Heart left ventricle (tissue), 13 donors: ENCODE measurements around the gene NRCAM.

Source experiments
- POLR2A ChIP-seq, 2 donors: fragments of 450-650 bp; IDR thresholded peaks; one replicate each; pipeline ENCODE4 v1.6.1; 2017; ENCODE audit warnings: antibody characterized with exemption in 2 of 2, mild to moderate bottlenecking in 2 of 2, moderate library complexity in 2 of 2
- TF ChIP-seq, protein P1 (sequence below), 12 donors: fragments of 200-600 bp; sonication (generic) in 4 of 12; IDR thresholded peaks; one replicate each; pipeline versions ENCODE4 v1.5.0 to v1.8.0; 2018 to 2022; ENCODE audit warnings: antibody characterized with exemption in 12 of 12, mild to moderate bottlenecking in 5 of 12
- donor health status: ischemic (EF 13 %, LVEDD 7.1; RV severe dilation, severe dysfunction).
- donor health status: DM: no; HTN: yes; CAD: no.
- donor health status: DM: no; HTN: no; CAD: no.
- donor health status: ischemic (EF 25% LVEDD 6.9; RV normal size, moderate dysfunction).
- donor health status: ischemic (EF 25% LVEDD 5.7; RV mildly dilated, moderate dysfunction).
- donor health status: ischemic (EF 35%, LVEDD 5.7; RV mildly dilated, moderate dysfunction).
- donor health status: nonischemic (EF 11% LVEDD 7.7; RV severe dilation, severe dysfunction).
- donor health status: DM: yes; HTN: yes; CAD: no.
- donor health status: PGD.
- donor health status: ischemic (EF 29% LVEDD 5.4; RV normal size, mild dysfunction).
- donor health status: nonischemic (EF 23%, LVEDD 6.1; RV moderate dilation, normal function).

DNA sequence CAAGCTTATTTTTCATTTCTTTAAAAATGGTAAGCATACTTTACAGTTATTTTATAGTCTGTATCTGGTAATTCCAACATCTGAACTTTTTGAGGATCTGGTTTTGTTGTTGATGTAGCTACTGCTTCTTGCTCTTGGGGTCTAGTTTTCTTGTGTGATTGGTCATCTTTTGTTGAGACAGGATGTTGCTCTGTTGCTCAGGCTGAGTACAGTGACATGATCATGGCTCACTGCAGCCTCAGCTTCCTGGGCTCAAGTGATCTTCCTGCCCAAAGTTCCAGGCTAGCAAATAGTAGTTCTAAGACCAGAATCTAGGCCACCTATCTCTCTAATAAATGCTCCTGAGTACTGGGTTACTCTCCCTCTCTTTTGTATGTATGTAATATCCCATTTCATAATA lies 75.7 kb downstream of the NRCAM start:
- TF ChIP-seq, protein P1, sequence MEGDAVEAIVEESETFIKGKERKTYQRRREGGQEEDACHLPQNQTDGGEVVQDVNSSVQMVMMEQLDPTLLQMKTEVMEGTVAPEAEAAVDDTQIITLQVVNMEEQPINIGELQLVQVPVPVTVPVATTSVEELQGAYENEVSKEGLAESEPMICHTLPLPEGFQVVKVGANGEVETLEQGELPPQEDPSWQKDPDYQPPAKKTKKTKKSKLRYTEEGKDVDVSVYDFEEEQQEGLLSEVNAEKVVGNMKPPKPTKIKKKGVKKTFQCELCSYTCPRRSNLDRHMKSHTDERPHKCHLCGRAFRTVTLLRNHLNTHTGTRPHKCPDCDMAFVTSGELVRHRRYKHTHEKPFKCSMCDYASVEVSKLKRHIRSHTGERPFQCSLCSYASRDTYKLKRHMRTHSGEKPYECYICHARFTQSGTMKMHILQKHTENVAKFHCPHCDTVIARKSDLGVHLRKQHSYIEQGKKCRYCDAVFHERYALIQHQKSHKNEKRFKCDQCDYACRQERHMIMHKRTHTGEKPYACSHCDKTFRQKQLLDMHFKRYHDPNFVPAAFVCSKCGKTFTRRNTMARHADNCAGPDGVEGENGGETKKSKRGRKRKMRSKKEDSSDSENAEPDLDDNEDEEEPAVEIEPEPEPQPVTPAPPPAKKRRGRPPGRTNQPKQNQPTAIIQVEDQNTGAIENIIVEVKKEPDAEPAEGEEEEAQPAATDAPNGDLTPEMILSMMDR (IDR thresholded peaks at IDR 0.05), result no peak
- no peak for TF ChIP-seq POLR2A (IDR thresholded peaks at IDR 0.05)
